Pancreas (tissue), 10 donors: ENCODE measurements around the gene C15orf39. TPM values are rescaled to one million over a fixed set of nuclear protein-coding genes. Genes with fewer than 3 reads are reported as not detected.
"Not testable (repeated sequence)": the region's sequence is repeated elsewhere in the genome, so short reads cannot be mapped to it uniquely, and the experiment has no call there.

Source experiments
- ATAC-seq, 4 donors: fragments of 200-7000 bp; cut with Tn5 transposase; one replicate each; pipeline versions ENCODE4 v1.8.0 to v1.9.1; 2020; ENCODE audit warnings: mild to moderate bottlenecking in 4 of 4, moderate library complexity in 4 of 4
- DNase-seq, 6 donors: peaks; one replicate each; pipeline ENCODE4 v3.0.0-alpha.2; 2020
- FAIRE-seq: peaks from 2 replicates; lab custom pipeline; 2012; peaks lifted over from hg19 to GRCh38; lab: Jason Lieb, UNC
- H3K27ac ChIP-seq, 4 donors: fragments of 200-600 bp; sonication (generic); 1 replicate in 3 of 4; 2 replicates in 1 of 4; pipeline versions ENCODE4 v1.5.0 to v1.8.0; 2020
- H3K27me3 ChIP-seq, 4 donors: fragments of 200-600 bp; one replicate each; pipeline ENCODE4 v1.8.0; 2021
- H3K36me3 ChIP-seq, 3 donors: fragments of 200-600 bp; sonication (generic) in 1 of 3; one replicate each; pipeline versions ENCODE4 v1.5.0 to v1.8.0; 2020 to 2021
- H3K4me1 ChIP-seq, 3 donors: fragments of 200-600 bp; one replicate each; pipeline ENCODE4 v1.8.0; 2021
- H3K4me3 ChIP-seq, 4 donors: fragments of 200-600 bp; sonication (generic) in 2 of 4; one replicate each; pipeline versions ENCODE4 v1.5.0 to v1.8.0; 2020 to 2021
- H3K9me3 ChIP-seq, 4 donors: fragments of 200-600 bp; one replicate each; pipeline ENCODE4 v1.8.0; 2021
- CTCF ChIP-seq, 4 donors: fragments of 200-600 bp; sonication (generic) in 3 of 4; IDR thresholded peaks; one replicate each; pipeline versions ENCODE4 v1.5.0 to v1.8.0; 2021; ENCODE audit warnings: antibody characterized with exemption in 4 of 4
- WGBS, 2 donors: extraction: QIAGEN DNeasy Blood & Tissue Kit; methylation state at CpG; one replicate each; pipeline ENCODE4 v1.1.7; 2013; 5-methylcytosine and 5-hydroxymethylcytosine counted together
- intact Hi-C, 3 donors: fragments of 100-400 bp; cut with DNase I; formaldehyde crosslinking; loops; one replicate each; pipeline versions ENCODE4 v1.11.1 to v1.14.2; 2022
- polyA plus RNA-seq, 2 donors: library from polyadenylated mRNA; stranded (reverse); fragments of 200-250 nt; gene quantifications; one replicate each; pipeline ENCODE4 v1.2.3, GENCODE V29; 2013
- total RNA-seq, 6 donors: library from RNA; stranded (reverse); fragmentation: NEBNext Ultra II Directional in 4 of 6; extraction: Animal tissue kit (Norgen Biotek cat#: 25700) in 4 of 6; gene quantifications; one replicate each; pipeline versions ENCODE4 v1.2.1 to v1.2.4, GENCODE V29; 2021 to 2023
- donor health status: healthy with polysubstance abuse.
- donor health status: DM: no; HTN: no; CAD: no; lungs with moderate emphysema.
- donor health status: DM: no; HTN: no; CAD: no.
- donor health status: control.
- donor health status: control.
- donor health status: Bipolar disorder and iron deficiency.
- donor health status: DM: yes; HTN: yes; CAD: no.
- donor health status: DM: no; HTN: no; CAD: no.
- donor health status: DM: no; HTN: no; CAD: no.
- donor health status: DM: yes; HTN: yes; CAD: no.

The C15orf39 gene
- total and polyA plus RNA-seq, 8 donors = 7.9 to 27.4 (median 12.7) TPM

DNA sequence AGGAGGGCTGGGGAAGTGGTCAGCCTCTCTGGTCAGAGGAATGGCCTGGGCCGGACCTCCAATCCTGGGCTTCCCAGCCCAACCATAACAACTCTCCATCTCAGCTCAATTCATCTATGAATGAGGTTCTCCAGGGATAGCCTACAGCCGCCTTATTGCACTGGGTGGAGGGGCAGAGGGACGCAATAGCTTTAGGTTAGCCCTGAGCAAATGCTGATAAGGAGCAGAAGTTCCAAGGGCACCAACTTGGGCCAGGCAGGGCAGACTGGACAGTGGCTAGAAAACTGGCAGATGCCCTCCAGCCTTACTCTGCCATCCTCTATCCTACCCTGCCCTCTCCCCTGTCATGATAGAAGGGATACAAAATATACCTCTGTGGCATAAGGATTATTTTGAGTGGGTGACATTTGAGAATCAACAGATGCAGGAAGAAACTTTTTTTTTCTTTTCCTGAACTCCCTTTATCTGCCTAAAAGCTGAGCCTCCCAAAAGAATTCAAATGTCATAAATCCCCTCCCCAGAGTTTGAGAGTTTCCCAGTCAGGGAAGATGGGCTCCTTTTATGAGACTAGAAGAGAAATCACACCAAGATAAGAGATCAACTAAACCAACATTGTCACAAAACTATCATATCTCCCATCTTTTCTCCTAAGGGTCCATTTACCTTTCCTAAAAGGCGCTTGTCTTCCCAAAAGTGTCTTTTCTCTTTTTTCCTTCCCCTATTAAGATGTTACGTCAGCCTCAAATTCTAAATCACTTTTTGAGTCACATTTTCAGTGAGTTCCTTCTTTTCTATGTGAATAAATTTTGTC is 40.4 kb upstream of the C15orf39 start:
- Histone ChIP-seq H3K36me3 (no peaks in the 10 kb centered on the region), H3K9me3 (no peaks in the 10 kb centered on the region), H3K27ac (no peak overlapping the region), H3K4me1 (no peaks in the 10 kb centered on the region), H3K4me3 (no peak overlapping the region), H3K27me3 (no peaks in the 10 kb centered on the region)
- DNase-seq (no peak), FAIRE-seq (no peak), ATAC-seq (no peak)
- 83 to 91% methylated on average over 5 of the region's 5 CpGs for WGBS, 2 donors
- no peak for TF ChIP-seq CTCF (IDR thresholded peaks at IDR 0.05)
- intact Hi-C loops = no loop called here

DNA sequence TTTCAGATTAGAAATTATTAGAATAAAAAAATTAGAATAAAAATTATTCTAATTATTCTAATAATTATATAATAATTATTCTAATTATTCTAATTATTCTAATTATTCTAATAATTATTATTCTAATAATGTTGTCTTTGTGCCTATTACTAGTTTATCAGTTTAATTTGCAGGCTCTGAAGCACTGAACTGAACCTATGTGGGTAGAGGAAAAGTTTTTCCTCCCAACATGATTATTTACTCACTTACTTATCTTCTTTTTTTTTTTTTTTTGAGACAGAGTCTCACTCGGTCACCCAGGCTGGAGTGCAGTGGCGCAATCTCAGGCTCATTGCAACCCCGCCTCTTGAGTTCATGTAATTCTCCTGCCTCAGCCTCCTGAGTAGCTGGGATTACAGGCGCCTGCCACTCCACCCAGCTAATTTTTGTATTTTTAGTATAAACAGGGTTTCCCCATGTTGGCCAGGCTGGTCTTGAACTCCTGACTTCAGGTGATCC is 39.7 kb upstream of the C15orf39 start:
- Histone ChIP-seq H3K27me3 (no peaks in the 10 kb centered on the region), H3K36me3 (no peaks in the 10 kb centered on the region), H3K4me3 (no peak overlapping the region), H3K9me3 (no peaks in the 10 kb centered on the region), H3K4me1 (no peaks in the 10 kb centered on the region), H3K27ac (no peak overlapping the region)
- intact Hi-C loops = no loop called here
- ATAC-seq (peak in 1 of 4 donors; percentile 58), FAIRE-seq (no peak), DNase-seq (no peak)
- no peak for TF ChIP-seq CTCF (IDR thresholded peaks at IDR 0.05)
- 64 to 70% methylated on average over 4 of the region's 4 CpGs for WGBS, 2 donors

GRCh38 chr15:75163150-75163564 is 38.5 kb upstream of the C15orf39 start:
- Histone ChIP-seq H3K9me3 (no peaks in the 10 kb centered on the region), H3K4me3 (no peak overlapping the region), H3K27me3 (no peaks in the 10 kb centered on the region), H3K27ac (no peak overlapping the region), H3K36me3 (no peaks in the 10 kb centered on the region), H3K4me1 (no peaks in the 10 kb centered on the region)
- WGBS, 2 donors = 86 to 91% methylated on average over 3 of the region's 3 CpGs
- FAIRE-seq (no peak), ATAC-seq (no peak), DNase-seq (no peak)
- intact Hi-C loops = no loop called here
- no peak for TF ChIP-seq CTCF (IDR thresholded peaks at IDR 0.05)

- WGBS, 2 donors = 68 to 69% methylated on average over 4 of the region's 4 CpGs
- FAIRE-seq (no peak), DNase-seq (no peak), ATAC-seq (no peak)
- Histone ChIP-seq H3K36me3 (no peaks in the 10 kb centered on the region), H3K9me3 (no peaks in the 10 kb centered on the region), H3K27me3 (no peaks in the 10 kb centered on the region), H3K4me3 (no peak overlapping the region), H3K4me1 (no peaks in the 10 kb centered on the region), H3K27ac (no peak overlapping the region)
- intact Hi-C loops = no loop called here
- TF ChIP-seq CTCF (IDR thresholded peaks at IDR 0.05) = no peak
Observed at GRCh38 chr15:75164625-75165350, 36.9 kb upstream of the C15orf39 start.

GRCh38 chr15:75166489-75167063 is 35.1 kb upstream of the C15orf39 start:
- H3K27me3 ChIP-seq, ATAC-seq, H3K4me1 ChIP-seq, intact Hi-C loops, FAIRE-seq, H3K4me3 ChIP-seq, H3K27ac ChIP-seq, H3K9me3 ChIP-seq, H3K36me3 ChIP-seq, DNase-seq: not testable (repeated sequence)
- 72 to 83% methylated on average over 8 of the region's 8 CpGs for WGBS, 2 donors
